ENCODE data around the gene SLC4A3. TPM values are rescaled to one million over a fixed set of nuclear protein-coding genes. Genes with fewer than 3 reads are reported as not detected.

SLC4A3 gene
- total RNA-seq, 6 experiments from 2014 or later: 0.14 to 0.42 (median 0.27) TPM; not detected in 1

DNA sequence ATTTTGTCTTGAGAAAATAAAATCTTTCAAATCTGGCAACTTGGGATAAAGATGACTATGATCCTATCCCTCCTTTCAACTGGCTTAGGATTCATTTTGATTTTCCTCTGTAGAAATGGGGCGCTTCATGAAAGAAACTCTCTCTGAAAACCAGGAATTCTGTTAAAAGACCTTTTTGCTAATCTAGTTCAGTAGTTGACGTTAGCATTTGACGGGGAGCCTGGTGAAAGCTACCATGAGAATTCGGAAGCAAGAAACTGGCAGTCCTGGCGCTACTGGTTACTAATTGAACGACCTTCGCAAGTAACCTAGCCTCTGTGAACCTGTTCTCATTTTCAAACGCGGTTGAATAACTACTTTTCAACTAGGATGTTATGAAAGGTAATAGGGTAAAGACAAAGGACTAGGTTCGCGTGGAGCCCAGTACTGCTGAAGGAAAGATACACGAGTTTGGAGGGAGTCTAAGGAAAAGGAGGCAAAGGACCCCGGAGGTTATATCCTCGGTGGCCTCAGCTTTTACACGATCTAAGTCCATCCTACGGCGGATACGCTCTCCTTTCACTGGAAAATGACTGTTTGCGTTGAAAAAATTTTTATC is 30.4 kb upstream of the SLC4A3 start:
- TF ChIP-seq, protein P1, sequence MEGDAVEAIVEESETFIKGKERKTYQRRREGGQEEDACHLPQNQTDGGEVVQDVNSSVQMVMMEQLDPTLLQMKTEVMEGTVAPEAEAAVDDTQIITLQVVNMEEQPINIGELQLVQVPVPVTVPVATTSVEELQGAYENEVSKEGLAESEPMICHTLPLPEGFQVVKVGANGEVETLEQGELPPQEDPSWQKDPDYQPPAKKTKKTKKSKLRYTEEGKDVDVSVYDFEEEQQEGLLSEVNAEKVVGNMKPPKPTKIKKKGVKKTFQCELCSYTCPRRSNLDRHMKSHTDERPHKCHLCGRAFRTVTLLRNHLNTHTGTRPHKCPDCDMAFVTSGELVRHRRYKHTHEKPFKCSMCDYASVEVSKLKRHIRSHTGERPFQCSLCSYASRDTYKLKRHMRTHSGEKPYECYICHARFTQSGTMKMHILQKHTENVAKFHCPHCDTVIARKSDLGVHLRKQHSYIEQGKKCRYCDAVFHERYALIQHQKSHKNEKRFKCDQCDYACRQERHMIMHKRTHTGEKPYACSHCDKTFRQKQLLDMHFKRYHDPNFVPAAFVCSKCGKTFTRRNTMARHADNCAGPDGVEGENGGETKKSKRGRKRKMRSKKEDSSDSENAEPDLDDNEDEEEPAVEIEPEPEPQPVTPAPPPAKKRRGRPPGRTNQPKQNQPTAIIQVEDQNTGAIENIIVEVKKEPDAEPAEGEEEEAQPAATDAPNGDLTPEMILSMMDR (IDR thresholded peaks at IDR 0.05): no peak
- TF ChIP-seq POLR2A (IDR thresholded peaks at IDR 0.05): no peak
- 9% methylated on average over 19 of the region's 19 CpGs for WGBS (ENCODE audit: insufficient coverage, low coverage, low lambda C conversion rate, missing lambda C conversion rate)
- DNase-seq: no peak

DNA sequence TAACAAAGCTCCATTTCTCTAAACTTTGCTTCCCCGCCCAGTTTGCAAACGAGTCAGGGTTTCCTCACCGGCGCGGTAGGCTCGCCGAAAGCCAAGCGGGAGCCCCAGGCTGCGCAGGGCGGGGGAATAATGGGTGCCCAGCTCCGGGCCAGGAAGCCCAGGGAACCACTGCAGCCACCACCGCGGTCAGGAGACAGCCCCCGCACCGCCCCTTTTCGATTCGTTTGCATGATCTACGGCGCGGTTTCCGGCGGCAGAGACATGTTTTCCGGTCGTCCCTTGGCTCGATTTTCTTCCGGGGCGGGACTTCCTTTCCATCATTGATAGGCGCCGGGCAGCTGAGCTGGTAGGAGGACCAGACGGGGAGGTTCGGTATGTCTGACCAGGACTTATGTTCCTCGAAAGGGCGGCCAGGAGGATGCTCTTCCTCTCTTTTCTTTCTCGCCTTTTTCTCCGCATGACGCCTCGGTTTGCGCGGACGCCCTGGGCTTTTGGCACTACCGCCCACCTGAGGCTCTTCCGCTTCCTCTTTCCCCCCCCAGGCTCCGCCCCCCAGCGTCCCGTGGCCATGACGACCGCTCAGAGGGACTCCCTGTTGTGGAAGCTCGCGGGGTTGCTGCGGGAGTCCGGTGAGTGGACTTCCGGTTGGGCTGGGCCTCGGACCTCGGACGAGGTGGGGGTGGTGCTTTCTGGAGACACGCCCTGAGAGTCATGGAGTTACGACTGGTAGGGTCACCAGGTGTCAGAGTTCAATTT is 29.7 kb upstream of the SLC4A3 start, which contains the start of gene STK11IP:
Gene STK11IP, plus strand, starts transcription at position 306 of the 756 bp plus-strand sequence. Its CDS starts 263 bp downstream, at position 569.
- ATAC-seq (peak; percentile 96 to 98 (median 96)), DNase-seq (peak; percentile 96 to 99 (median 99))
- Histone ChIP-seq H3K36me3 (peaks cover 0 to 6% (median 0%) of the 10 kb centered on the region in 4 donors), H3K27ac (peak within 1 kb of the TSS; percentile 85), H3K4me1 (peaks cover 0 to 5% (median 0%) of the 10 kb centered on the region in 4 donors), H3K9me3 (no peaks in the 10 kb centered on the region), H3K27me3 (no peaks in the 10 kb centered on the region), H3K4me3 (peak within 1 kb of the TSS; percentile 53 to 79 (median 74))
- intact Hi-C loops (cut with DNase I): no loop called here
- 0% methylated on average over 43 of the region's 57 CpGs for WGBS (ENCODE audit: insufficient coverage, low coverage, low lambda C conversion rate, missing lambda C conversion rate)
- TF ChIP-seq, protein P1 (IDR thresholded peaks at IDR 0.05): no peak
- peak; percentile 94 for TF ChIP-seq POLR2A (IDR thresholded peaks at IDR 0.05)

More for the DNA sequence above, 30.4 kb upstream of the SLC4A3 start:
- H3K9me3 ChIP-seq: no peaks in the 10 kb centered on the region
- ATAC-seq: peak; percentile 6 to 13 (median 10)
- H3K4me3 ChIP-seq: peak overlapping the region; percentile 53 to 79 (median 74)
- no peaks in the 10 kb centered on the region for H3K27me3 ChIP-seq
- H3K4me1 ChIP-seq: peaks cover 0 to 5% (median 0%) of the 10 kb centered on the region in 4 donors
- peak overlapping the region; percentile 85 for H3K27ac ChIP-seq
- intact Hi-C loops (cut with DNase I): no loop called here
- H3K36me3 ChIP-seq: no peaks in the 10 kb centered on the region

DNA sequence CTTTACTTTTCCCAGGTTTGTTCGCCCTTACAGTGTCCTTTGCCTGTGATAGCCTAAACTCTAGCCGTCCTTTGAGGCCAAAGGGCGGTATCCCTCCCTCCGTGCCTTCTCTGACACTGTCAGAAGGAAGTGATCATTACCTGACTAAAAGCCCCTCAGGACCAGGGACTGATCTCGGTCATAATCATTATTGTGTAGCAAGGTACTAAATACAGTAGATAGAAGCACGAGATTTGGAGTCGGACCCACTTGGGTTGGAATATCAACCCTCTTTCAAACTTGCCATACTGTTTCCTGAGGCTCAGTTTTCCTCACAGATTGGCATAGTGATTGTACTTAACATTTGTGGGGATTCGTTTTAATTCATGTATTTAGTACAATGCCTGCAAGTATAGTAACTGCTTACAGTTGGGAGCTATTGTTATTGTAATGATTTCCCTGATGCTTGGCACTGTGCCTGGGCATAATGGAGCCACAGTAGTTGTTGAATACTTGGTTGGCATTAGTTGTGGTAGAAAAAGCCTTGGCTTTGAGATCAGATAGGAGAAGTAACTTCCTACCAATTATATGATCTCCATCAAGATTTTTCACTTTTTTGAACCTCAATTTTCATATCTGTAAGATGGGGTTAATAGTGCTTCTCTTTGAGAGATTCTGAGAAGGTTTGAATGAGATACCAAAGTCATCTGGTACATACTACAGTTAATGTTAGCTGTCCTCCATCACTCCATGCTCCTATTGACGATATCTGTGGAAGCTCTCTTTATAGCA is 28.9 kb upstream of the SLC4A3 start:
- no peak for DNase-seq
- TF ChIP-seq, protein P1 (IDR thresholded peaks at IDR 0.05): no peak
- no peak for TF ChIP-seq POLR2A (IDR thresholded peaks at IDR 0.05)
- Histone ChIP-seq H3K4me1 (peaks cover 0 to 5% (median 0%) of the 10 kb centered on the region in 4 donors), H3K4me3 (peak overlapping the region; percentile 53 to 79 (median 74)), H3K36me3 (peaks cover 0 to 6% (median 0%) of the 10 kb centered on the region in 4 donors), H3K27ac (peak overlapping the region; percentile 51 to 85 (median 80)), H3K9me3 (no peaks in the 10 kb centered on the region), H3K27me3 (no peaks in the 10 kb centered on the region)
- 25% methylated on average over 8 of the region's 9 CpGs for whole genome bisulfite sequencing (ENCODE audit: insufficient coverage, low coverage, low lambda C conversion rate, missing lambda C conversion rate)
- intact Hi-C loops (cut with DNase I): no loop called here
- ATAC-seq: no peak

DNA sequence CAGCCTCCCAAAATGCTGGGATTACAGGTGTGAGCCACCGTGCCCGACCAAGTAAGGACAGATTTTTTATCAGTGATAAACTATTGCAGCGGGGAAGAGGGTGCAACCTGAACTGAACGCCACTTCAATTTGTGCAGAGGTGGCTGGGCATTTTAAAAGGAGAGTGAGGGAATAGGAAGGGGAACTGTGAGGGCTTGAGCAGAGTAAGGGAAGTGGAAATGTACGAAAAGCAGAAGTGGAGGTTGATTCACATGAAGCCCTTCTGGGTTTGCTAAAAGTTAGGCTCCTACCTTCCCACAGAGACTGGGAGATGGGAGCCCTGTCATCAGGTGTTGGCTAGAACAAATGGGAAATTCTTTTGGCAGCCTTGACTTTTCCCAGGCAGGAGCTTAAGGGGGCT is 23.7 kb upstream of the SLC4A3 start:
- no peaks in the 10 kb centered on the region for H3K9me3 ChIP-seq
- no peaks in the 10 kb centered on the region for H3K27me3 ChIP-seq
- no peak for TF ChIP-seq POLR2A (IDR thresholded peaks at IDR 0.05)
- TF ChIP-seq, protein P1 (IDR thresholded peaks at IDR 0.05): no peak
- ATAC-seq (peak in 2 of 4 donors; percentile 27 to 48), DNase-seq (no peak)
- H3K36me3 ChIP-seq: peaks cover 0 to 12% (median 3%) of the 10 kb centered on the region in 4 donors
- H3K4me1 ChIP-seq: no peaks in the 10 kb centered on the region
- WGBS (ENCODE audit: insufficient coverage, low coverage, low lambda C conversion rate, missing lambda C conversion rate): 57% methylated on average over 4 of the region's 5 CpGs
- H3K27ac ChIP-seq: no peak overlapping the region
- H3K4me3 ChIP-seq: no peak overlapping the region
- intact Hi-C loops (cut with DNase I): no loop called here

Data from right lobe of liver (tissue), 6 donors.